Cardiac fibroblast (primary cell): ENCODE results near the gene MYH14.

Source experiments
- DNase-seq, 2 donors: peaks; one replicate each; pipeline versions ENCODE4 v3.0.0 to v3.0.0-alpha.2; 2010; ENCODE audit warnings: low read depth in 2 of 2
- H3K4me3 ChIP-seq, 2 donors: replicated peaks in 1 of 2; 1 replicate in 1 of 2; 2 replicates in 1 of 2; pipeline ENCODE4 v1.5.1; 2011; ENCODE audit warnings: low read depth in 2 of 2, low read length in 2 of 2, mild to moderate bottlenecking in 2 of 2, moderate library complexity in 1 of 2
- CTCF ChIP-seq: IDR thresholded peaks from one replicate; pipeline ENCODE4 v1.5.1; 2011; ENCODE audit warnings: low read depth, mild to moderate bottlenecking, low read length, inconsistent platforms

The MYH14 gene

GRCh38 chr19:50167314-50167721, 36.1 kb upstream of the MYH14 start:
- no peak for TF ChIP-seq CTCF
- no peak overlapping the region for H3K4me3 ChIP-seq
- DNase-seq, result no peak

GRCh38 chr19:50171752-50172151, 31.7 kb upstream of the MYH14 start:
- DNase-seq, result no peak
- no peak for TF ChIP-seq CTCF
- no peak overlapping the region for H3K4me3 ChIP-seq

- TF ChIP-seq CTCF, result no peak
- no peak overlapping the region for H3K4me3 ChIP-seq
- DNase-seq, result no peak
Measured at GRCh38 chr19:50172726-50173125, 30.7 kb upstream of the MYH14 start.

DNA sequence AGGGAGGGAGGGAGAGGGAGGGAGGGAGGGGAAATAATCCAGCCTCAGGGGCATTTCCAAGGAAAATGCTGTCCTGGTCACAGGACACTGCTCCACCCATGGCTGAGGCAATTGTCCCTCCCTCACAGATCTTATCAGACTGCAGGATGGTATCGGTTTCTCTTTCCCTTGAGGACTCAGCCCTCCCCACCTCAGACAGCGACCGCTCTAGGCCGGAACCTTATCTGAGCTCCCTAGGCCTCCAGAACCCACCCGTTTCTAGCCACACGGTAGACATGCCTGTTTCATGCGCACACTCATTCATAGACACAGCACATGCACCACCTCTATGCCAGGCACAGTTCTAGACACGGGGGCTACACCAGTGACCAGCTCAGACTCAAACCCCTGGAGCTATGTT, 30.3 kb upstream of the MYH14 start:
- TF ChIP-seq CTCF, result no peak
- no peak for DNase-seq
- H3K4me3 ChIP-seq, result no peak overlapping the region

DNA sequence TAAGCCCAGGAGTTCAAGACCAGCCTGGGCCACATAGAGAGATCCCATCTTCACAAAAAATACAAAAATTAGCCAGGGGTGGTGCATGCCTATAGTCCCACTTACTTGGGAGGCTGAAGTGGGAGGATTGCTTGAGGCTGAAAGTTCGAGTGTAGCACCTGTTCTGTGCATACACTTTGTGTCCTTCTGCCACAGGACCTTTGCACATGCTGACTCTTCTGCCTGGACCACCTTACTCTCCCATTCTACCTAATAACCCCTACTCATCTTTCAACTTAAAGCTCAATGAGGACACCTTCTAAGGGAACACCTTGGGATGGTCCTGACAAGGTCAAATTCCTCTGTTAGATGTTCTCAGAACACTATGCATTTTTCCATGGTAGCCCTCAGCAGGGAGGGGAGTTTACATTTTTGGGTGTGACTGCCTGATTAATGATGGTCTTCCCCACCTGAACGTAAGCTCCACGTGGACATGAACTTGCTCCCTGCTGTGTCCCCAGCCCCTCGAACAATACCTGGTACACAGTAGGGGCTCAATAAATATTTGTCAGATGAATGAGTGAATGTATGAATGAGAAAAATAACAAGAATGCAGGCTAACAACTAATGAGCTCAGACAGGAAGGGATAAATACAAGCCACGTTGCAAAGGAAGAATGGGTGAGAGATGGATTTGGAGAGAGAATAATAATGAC, 29.2 kb upstream of the MYH14 start:
- DNase-seq, result no peak
- no peak overlapping the region for H3K4me3 ChIP-seq
- TF ChIP-seq CTCF, result no peak

DNA sequence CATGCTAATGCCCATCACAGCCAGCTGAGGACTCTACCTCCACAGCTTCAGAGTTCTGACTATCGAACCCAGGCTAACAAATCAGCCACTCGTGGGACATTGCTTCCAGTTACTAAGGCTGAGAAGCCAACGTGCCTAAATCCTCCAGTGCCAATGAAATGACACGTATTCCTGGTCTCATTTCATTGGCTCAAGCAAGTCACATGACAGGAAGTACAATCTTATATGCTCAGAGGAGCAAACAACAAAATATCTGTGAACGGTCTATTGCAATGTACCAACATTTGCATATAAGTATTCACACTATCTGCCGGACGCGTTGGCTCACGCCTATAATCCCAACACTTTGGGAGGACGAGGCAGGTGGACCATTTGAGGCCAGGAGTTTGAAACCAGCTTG, 27.5 kb upstream of the MYH14 start:
- H3K4me3 ChIP-seq, result no peak overlapping the region
- TF ChIP-seq CTCF, result no peak
- DNase-seq, result no peak

GRCh38 chr19:50176775-50177174, 26.6 kb upstream of the MYH14 start:
- H3K4me3 ChIP-seq, result no peak overlapping the region
- no peak for TF ChIP-seq CTCF
- DNase-seq, result no peak
